ENCODE results near the gene STK24.

STK24 gene

GRCh38 chr13:98429977-98430736 is 146.8 kb downstream of the STK24 start:
- Histone ChIP-seq H3K4me2 (ENCODE audit: low read length) (no peak overlapping the region), H3K79me2 (ENCODE audit: control insufficient read depth, low read length) (no peaks in the 10 kb centered on the region), H3K27me3 (ENCODE audit: control insufficient read depth, low read length) (0 out of 2 replicates have a peak, but pooled peaks cover 2% of the 10 kb centered on the region), H3K9me2 (replicated peaks; ENCODE audit: control insufficient read depth, low read length) (no peaks in the 10 kb centered on the region), H3K36me3 (ENCODE audit: control insufficient read depth, low read length) (no peaks in the 10 kb centered on the region), H3K4me3 (ENCODE audit: low read length) (no peak overlapping the region), H4K20me1 (ENCODE audit: control insufficient read depth, insufficient read depth, low read depth, low read length) (no peaks in the 10 kb centered on the region), H3K9me3 (ENCODE audit: control insufficient read depth, insufficient read depth, low read length) (no peaks in the 10 kb centered on the region), H3K4me1 (ENCODE audit: control insufficient read depth, low read length) (no peaks in the 10 kb centered on the region), H3K27ac (ENCODE audit: low read depth, low read length) (no peak overlapping the region), H3F3A (ENCODE audit: control insufficient read depth, insufficient read depth) (no peaks in the 10 kb centered on the region)
- TF ChIP-seq EZH2phosphoT487 (IDR thresholded peaks at IDR 0.05; ENCODE audit: borderline replicate concordance, low read length) (no peak), CTCF (IDR thresholded peaks at IDR 0.05; ENCODE audit: low read depth, low read length, poor library complexity, severe bottlenecking) (no peak)

- Histone ChIP-seq H3K36me3 (ENCODE audit: control insufficient read depth, low read length) (no peaks in the 10 kb centered on the region), H3K27me3 (ENCODE audit: control insufficient read depth, low read length) (0 out of 2 replicates have a peak, but pooled peaks cover 2% of the 10 kb centered on the region), H3K27ac (ENCODE audit: low read depth, low read length) (no peak overlapping the region), H4K20me1 (ENCODE audit: control insufficient read depth, insufficient read depth, low read depth, low read length) (no peaks in the 10 kb centered on the region), H3K4me1 (ENCODE audit: control insufficient read depth, low read length) (no peaks in the 10 kb centered on the region), H3K4me2 (ENCODE audit: low read length) (no peak overlapping the region), H3K9me3 (ENCODE audit: control insufficient read depth, insufficient read depth, low read length) (no peaks in the 10 kb centered on the region), H3K4me3 (ENCODE audit: low read length) (no peak overlapping the region), H3K79me2 (ENCODE audit: control insufficient read depth, low read length) (no peaks in the 10 kb centered on the region), H3K9me2 (replicated peaks; ENCODE audit: control insufficient read depth, low read length) (no peaks in the 10 kb centered on the region), H3F3A (ENCODE audit: control insufficient read depth, insufficient read depth) (no peaks in the 10 kb centered on the region)
- no peak for TF ChIP-seq CTCF (IDR thresholded peaks at IDR 0.05; ENCODE audit: low read depth, low read length, poor library complexity, severe bottlenecking)
- no peak for TF ChIP-seq EZH2phosphoT487 (IDR thresholded peaks at IDR 0.05; ENCODE audit: borderline replicate concordance, low read length)
Observed at GRCh38 chr13:98429531-98429930, 147.4 kb downstream of the STK24 start.

- Histone ChIP-seq H3K4me2 (ENCODE audit: low read length) (no peak overlapping the region), H3K9me2 (replicated peaks; ENCODE audit: control insufficient read depth, low read length) (no peaks in the 10 kb centered on the region), H3K79me2 (ENCODE audit: control insufficient read depth, low read length) (no peaks in the 10 kb centered on the region), H4K20me1 (ENCODE audit: control insufficient read depth, insufficient read depth, low read depth, low read length) (no peaks in the 10 kb centered on the region), H3K36me3 (ENCODE audit: control insufficient read depth, low read length) (no peaks in the 10 kb centered on the region), H3K4me3 (ENCODE audit: low read length) (no peak overlapping the region), H3K4me1 (ENCODE audit: control insufficient read depth, low read length) (no peaks in the 10 kb centered on the region), H3K9me3 (ENCODE audit: control insufficient read depth, insufficient read depth, low read length) (no peaks in the 10 kb centered on the region), H3F3A (ENCODE audit: control insufficient read depth, insufficient read depth) (no peaks in the 10 kb centered on the region), H3K27ac (ENCODE audit: low read depth, low read length) (no peak overlapping the region), H3K27me3 (ENCODE audit: control insufficient read depth, low read length) (0 out of 2 replicates have a peak, but pooled peaks cover 2% of the 10 kb centered on the region)
- TF ChIP-seq CTCF (IDR thresholded peaks at IDR 0.05; ENCODE audit: low read depth, low read length, poor library complexity, severe bottlenecking) (no peak), EZH2phosphoT487 (IDR thresholded peaks at IDR 0.05; ENCODE audit: borderline replicate concordance, low read length) (no peak)
Observed at GRCh38 chr13:98429081-98429480, 147.8 kb downstream of the STK24 start.
